ENCODE measurements around the gene FHIT.

Gene FHIT

GRCh38 chr3:61015408-61015807 is 235.8 kb downstream of the FHIT start:
- no peak overlapping the region for H3K27ac ChIP-seq
- no peaks in the 10 kb centered on the region for H3K9me3 ChIP-seq (ENCODE audit: control insufficient read depth, low read length)
- H3K79me2 ChIP-seq = no peaks in the 10 kb centered on the region
- H3K36me3 ChIP-seq (ENCODE audit: control insufficient read depth, insufficient read depth, low read length) = no peaks in the 10 kb centered on the region
- H3K4me2 ChIP-seq (ENCODE audit: low read length) = no peak overlapping the region
- no peak overlapping the region for H2AFZ ChIP-seq
- no peak overlapping the region for H3K9ac ChIP-seq
- peaks cover 2% of the 10 kb centered on the region for H3K4me1 ChIP-seq
- H3K27me3 ChIP-seq (ENCODE audit: control insufficient read depth, insufficient read depth, low read length) = no peaks in the 10 kb centered on the region
- TF ChIP-seq CTCF (IDR thresholded peaks at IDR 0.05) = no peak
- H3K4me3 ChIP-seq (ENCODE audit: low read depth, low read length) = no peak overlapping the region

DNA sequence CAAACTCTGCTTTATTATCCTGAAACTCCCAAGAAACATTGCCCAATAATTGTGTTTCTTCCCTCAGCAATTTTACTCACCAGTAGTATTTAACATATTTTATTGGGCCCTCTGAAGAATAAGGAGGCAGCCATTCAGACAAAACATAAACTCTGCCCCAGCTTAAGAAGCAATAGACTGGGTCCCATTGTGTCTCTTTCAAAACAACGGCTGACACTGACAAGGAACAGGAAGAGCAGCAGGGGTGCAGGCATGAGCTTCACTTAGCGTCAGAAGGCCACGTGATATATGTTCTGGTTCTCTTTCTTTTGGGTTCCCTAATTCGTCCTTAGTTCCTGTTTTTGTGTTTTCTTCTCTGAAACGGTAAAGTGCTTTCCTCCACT is 242.3 kb downstream of the FHIT start:
- TF ChIP-seq CTCF (IDR thresholded peaks at IDR 0.05) = no peak
- Histone ChIP-seq H3K27me3 (ENCODE audit: control insufficient read depth, insufficient read depth, low read length) (no peaks in the 10 kb centered on the region), H2AFZ (no peak overlapping the region), H3K79me2 (no peaks in the 10 kb centered on the region), H3K27ac (no peak overlapping the region), H3K4me1 (peaks cover 6% of the 10 kb centered on the region), H3K4me3 (ENCODE audit: low read depth, low read length) (no peak overlapping the region), H3K4me2 (ENCODE audit: low read length) (no peak overlapping the region), H3K9ac (no peak overlapping the region), H3K36me3 (ENCODE audit: control insufficient read depth, insufficient read depth, low read length) (no peaks in the 10 kb centered on the region), H3K9me3 (ENCODE audit: control insufficient read depth, low read length) (no peaks in the 10 kb centered on the region)

- Histone ChIP-seq H3K9me3 (ENCODE audit: control insufficient read depth, low read length) (no peaks in the 10 kb centered on the region), H3K9ac (no peak overlapping the region), H3K4me2 (ENCODE audit: low read length) (no peak overlapping the region), H3K4me1 (peaks cover 6% of the 10 kb centered on the region), H2AFZ (no peak overlapping the region), H3K36me3 (ENCODE audit: control insufficient read depth, insufficient read depth, low read length) (no peaks in the 10 kb centered on the region), H3K4me3 (ENCODE audit: low read depth, low read length) (no peak overlapping the region), H3K27me3 (ENCODE audit: control insufficient read depth, insufficient read depth, low read length) (no peaks in the 10 kb centered on the region), H3K79me2 (no peaks in the 10 kb centered on the region), H3K27ac (no peak overlapping the region)
- TF ChIP-seq CTCF (IDR thresholded peaks at IDR 0.05) = no peak
Observed at GRCh38 chr3:61008153-61008997, 242.9 kb downstream of the FHIT start.

DNA sequence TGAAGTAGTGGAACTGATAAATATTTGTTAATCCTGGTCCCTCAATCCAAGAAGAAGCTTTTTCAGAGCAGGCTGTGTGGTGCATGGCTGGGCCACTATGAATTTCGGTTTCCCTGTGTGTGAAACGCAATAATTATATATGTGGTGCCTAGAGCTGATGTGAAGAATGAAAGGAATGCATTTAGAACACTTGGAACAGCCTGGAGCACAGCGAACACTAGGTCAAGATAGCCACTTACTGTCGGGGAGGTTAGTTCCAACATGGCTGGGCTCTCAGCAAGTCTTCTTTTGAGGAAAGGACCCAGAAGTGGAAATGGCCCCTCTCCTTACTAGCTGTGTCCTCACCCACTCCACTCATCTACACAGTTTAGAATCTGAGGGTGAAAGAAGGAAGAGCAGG is 245.7 kb downstream of the FHIT start:
- Histone ChIP-seq H3K9ac (no peak overlapping the region), H2AFZ (no peak overlapping the region), H3K27me3 (ENCODE audit: control insufficient read depth, insufficient read depth, low read length) (no peaks in the 10 kb centered on the region), H3K9me3 (ENCODE audit: control insufficient read depth, low read length) (no peaks in the 10 kb centered on the region), H3K4me3 (ENCODE audit: low read depth, low read length) (no peak overlapping the region), H3K79me2 (no peaks in the 10 kb centered on the region), H3K4me1 (peaks cover 5% of the 10 kb centered on the region), H3K27ac (no peak overlapping the region), H3K4me2 (ENCODE audit: low read length) (no peak overlapping the region), H3K36me3 (ENCODE audit: control insufficient read depth, insufficient read depth, low read length) (no peaks in the 10 kb centered on the region)
- TF ChIP-seq CTCF (IDR thresholded peaks at IDR 0.05) = no peak

DNA sequence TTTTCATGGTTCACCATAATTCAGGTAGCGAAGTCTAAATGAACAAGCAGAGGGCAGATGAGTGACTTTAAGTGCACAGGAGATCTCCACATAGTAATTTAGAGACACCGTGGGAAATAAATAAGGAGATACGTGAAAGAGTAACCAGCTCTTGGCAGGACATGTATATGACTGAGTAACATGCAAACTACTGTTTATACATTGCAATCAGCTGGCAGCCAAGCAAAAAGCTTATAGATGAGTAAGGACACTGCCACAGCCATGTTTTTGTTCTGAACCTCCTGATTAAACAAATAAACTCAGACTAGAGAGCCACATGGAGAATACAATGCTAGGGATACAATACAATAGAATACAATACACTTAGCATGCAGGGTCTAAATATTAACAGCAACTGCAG is 252.4 kb downstream of the FHIT start:
- no peak overlapping the region for H3K9ac ChIP-seq
- H3K4me1 ChIP-seq = peaks cover 3% of the 10 kb centered on the region
- no peak overlapping the region for H2AFZ ChIP-seq
- H3K9me3 ChIP-seq (ENCODE audit: control insufficient read depth, low read length) = no peaks in the 10 kb centered on the region
- H3K36me3 ChIP-seq (ENCODE audit: control insufficient read depth, insufficient read depth, low read length) = no peaks in the 10 kb centered on the region
- H3K4me2 ChIP-seq (ENCODE audit: low read length) = no peak overlapping the region
- no peak overlapping the region for H3K4me3 ChIP-seq (ENCODE audit: low read depth, low read length)
- H3K27ac ChIP-seq = no peak overlapping the region
- H3K27me3 ChIP-seq (ENCODE audit: control insufficient read depth, insufficient read depth, low read length) = no peaks in the 10 kb centered on the region
- H3K79me2 ChIP-seq = no peaks in the 10 kb centered on the region
- TF ChIP-seq CTCF (IDR thresholded peaks at IDR 0.05) = no peak
